Measurements from ENCODE around the gene ADGRV1. TPM values are rescaled to one million over a fixed set of nuclear protein-coding genes. Genes with fewer than 3 reads are reported as not detected.
"Not testable (repeated sequence)": the region's sequence is repeated elsewhere in the genome, so short reads cannot be mapped to it uniquely, and the experiment has no call there.

ADGRV1 gene
- total RNA-seq, 1 experiment from 2014 or later = 6.8 TPM

- H3K27ac ChIP-seq (ENCODE audit: low read depth, low read length, poor library complexity, severe bottlenecking) = no peak overlapping the region
- CTCF ChIA-PET = no interaction called here
These were observed 39.7 kb downstream of the ADGRV1 start for GRCh38 chr5:90598293-90598692.

GRCh38 chr5:90600307-90600706 is 41.7 kb downstream of the ADGRV1 start:
- intact Hi-C loops (cut with micrococcal nuclease; ENCODE audit: unreplicated experiment); POLR2A ChIA-PET (ENCODE audit: low non-redundant PET); H3K27ac ChIP-seq (ENCODE audit: low read depth, low read length, poor library complexity, severe bottlenecking); H3K27me3 ChIP-seq (replicated peaks; ENCODE audit: insufficient read depth, low read depth, low read length, poor library complexity); CTCF ChIA-PET; H3K4me1 ChIP-seq (ENCODE audit: insufficient read depth, low read length, poor library complexity, severe bottlenecking); H3K9me3 ChIP-seq (ENCODE audit: low read depth, low read length, poor library complexity, severe bottlenecking); H3K4me3 ChIP-seq (ENCODE audit: low read depth, low read length, poor library complexity, severe bottlenecking); H3K36me3 ChIP-seq (ENCODE audit: insufficient read depth, low read length, poor library complexity, severe bottlenecking); DNase-seq (ENCODE audit: low spot score); BruUV-seq (replicated peaks): not testable (repeated sequence)

More at GRCh38 chr5:90598293-90598692, 39.7 kb downstream of the ADGRV1 start:
- peak; percentile 24 for DNase-seq (ENCODE audit: low spot score)
- no peak overlapping the region for H3K4me3 ChIP-seq (ENCODE audit: low read depth, low read length, poor library complexity, severe bottlenecking)
- no peaks in the 10 kb centered on the region for H3K27me3 ChIP-seq (replicated peaks; ENCODE audit: insufficient read depth, low read depth, low read length, poor library complexity)
- no peaks in the 10 kb centered on the region for H3K9me3 ChIP-seq (ENCODE audit: low read depth, low read length, poor library complexity, severe bottlenecking)
- TF ChIP-seq EZH2 (IDR thresholded peaks at IDR 0.05; ENCODE audit: borderline replicate concordance, low read depth, low read length, poor library complexity, severe bottlenecking) = no peak
- TF ChIP-seq CTCF (conservative IDR thresholded peaks at IDR 0.05; ENCODE audit: low read depth, low read length) = no peak
- POLR2A ChIA-PET (ENCODE audit: low non-redundant PET) = no interaction called here
- no peaks in the 10 kb centered on the region for H3K36me3 ChIP-seq (ENCODE audit: insufficient read depth, low read length, poor library complexity, severe bottlenecking)
- H3K4me1 ChIP-seq (ENCODE audit: insufficient read depth, low read length, poor library complexity, severe bottlenecking) = no peaks in the 10 kb centered on the region
- intact Hi-C loops (cut with micrococcal nuclease; ENCODE audit: unreplicated experiment) = no loop called here
- BruUV-seq (replicated peaks) = no TSS peak

- TF ChIP-seq EZH2 (IDR thresholded peaks at IDR 0.05; ENCODE audit: borderline replicate concordance, low read depth, low read length, poor library complexity, severe bottlenecking) (no peak), CTCF (conservative IDR thresholded peaks at IDR 0.05; ENCODE audit: low read depth, low read length) (no peak)
- H3K4me1 ChIP-seq (ENCODE audit: insufficient read depth, low read length, poor library complexity, severe bottlenecking) = no peaks in the 10 kb centered on the region
- ChIA-PET CTCF (no interaction called here), POLR2A (ENCODE audit: low non-redundant PET) (no interaction called here)
- H3K9me3 ChIP-seq (ENCODE audit: low read depth, low read length, poor library complexity, severe bottlenecking) = no peaks in the 10 kb centered on the region
- no peaks in the 10 kb centered on the region for H3K27me3 ChIP-seq (replicated peaks; ENCODE audit: insufficient read depth, low read depth, low read length, poor library complexity)
- H3K4me3 ChIP-seq (ENCODE audit: low read depth, low read length, poor library complexity, severe bottlenecking) = no peak overlapping the region
- intact Hi-C loops (cut with micrococcal nuclease; ENCODE audit: unreplicated experiment) = no loop called here
- H3K36me3 ChIP-seq (ENCODE audit: insufficient read depth, low read length, poor library complexity, severe bottlenecking) = no peaks in the 10 kb centered on the region
- no peak overlapping the region for H3K27ac ChIP-seq (ENCODE audit: low read depth, low read length, poor library complexity, severe bottlenecking)
- BruUV-seq (replicated peaks) = no TSS peak
- peak; percentile 26 for DNase-seq (ENCODE audit: low spot score)
These were observed 42.9 kb downstream of the ADGRV1 start for GRCh38 chr5:90601468-90601867.

GRCh38 chr5:90602681-90603080 is 44.1 kb downstream of the ADGRV1 start:
- POLR2A ChIA-PET (ENCODE audit: low non-redundant PET) = no interaction called here
- DNase-seq (ENCODE audit: low spot score) = no peak

More at GRCh38 chr5:90602681-90603080, 44.1 kb downstream of the ADGRV1 start:
- BruUV-seq (replicated peaks) = no TSS peak
- Histone ChIP-seq H3K27ac (ENCODE audit: low read depth, low read length, poor library complexity, severe bottlenecking) (no peak overlapping the region), H3K4me1 (ENCODE audit: insufficient read depth, low read length, poor library complexity, severe bottlenecking) (no peaks in the 10 kb centered on the region), H3K27me3 (replicated peaks; ENCODE audit: insufficient read depth, low read depth, low read length, poor library complexity) (peaks cover 5% of the 10 kb centered on the region), H3K4me3 (ENCODE audit: low read depth, low read length, poor library complexity, severe bottlenecking) (no peak overlapping the region), H3K9me3 (ENCODE audit: low read depth, low read length, poor library complexity, severe bottlenecking) (no peaks in the 10 kb centered on the region), H3K36me3 (ENCODE audit: insufficient read depth, low read length, poor library complexity, severe bottlenecking) (no peaks in the 10 kb centered on the region)
- intact Hi-C loops (cut with micrococcal nuclease; ENCODE audit: unreplicated experiment) = no loop called here
- TF ChIP-seq EZH2 (IDR thresholded peaks at IDR 0.05; ENCODE audit: borderline replicate concordance, low read depth, low read length, poor library complexity, severe bottlenecking) (no peak), CTCF (conservative IDR thresholded peaks at IDR 0.05; ENCODE audit: low read depth, low read length) (no peak)
- CTCF ChIA-PET = no interaction called here

Data from A673 (cell line).